Thyroid gland (tissue), 4 donors: ENCODE data around the gene LRRK2.

Experiments used
- CTCF ChIP-seq, 6 experiments: fragments of 200-600 bp in 3 of 6; fragments of 450-650 bp in 3 of 6; sonication (generic) in 3 of 6; IDR thresholded peaks; one replicate each; pipeline ENCODE4 v1.5.1; 2016 to 2019; ENCODE audit warnings: antibody characterized with exemption in 6 of 6, mild to moderate bottlenecking in 2 of 6, inconsistent platforms in 1 of 6, moderate library complexity in 1 of 6
- POLR2A ChIP-seq, 2 donors: fragments of 450-650 bp; IDR thresholded peaks; one replicate each; pipeline ENCODE4 v1.6.1; 2017; ENCODE audit warnings: antibody characterized with exemption in 2 of 2, mild to moderate bottlenecking in 2 of 2, moderate library complexity in 1 of 2

DNA sequence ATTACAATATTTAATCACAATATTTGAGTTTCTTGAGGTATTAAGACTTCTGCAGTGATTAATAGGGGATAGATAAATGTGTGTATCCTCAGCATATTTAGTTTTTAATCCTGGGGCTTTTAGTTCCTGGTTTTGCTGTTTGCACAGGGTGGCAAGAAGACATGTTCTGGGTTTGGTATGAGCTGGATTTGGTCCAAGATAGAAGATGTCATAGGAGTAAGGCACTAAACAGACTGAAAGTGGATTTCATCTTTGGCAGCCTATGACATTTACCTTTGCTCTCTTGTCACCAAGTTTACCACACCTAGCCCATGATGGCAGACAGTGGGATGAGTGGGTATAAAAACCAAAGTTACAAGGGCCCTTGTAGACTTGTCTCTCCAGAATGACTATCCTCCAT, 168.2 kb downstream of the LRRK2 start:
- no peak for TF ChIP-seq CTCF (IDR thresholded peaks at IDR 0.05)
- TF ChIP-seq POLR2A (IDR thresholded peaks at IDR 0.05): no peak
